OCI-LY1 (cell line): ENCODE measurements around the gene MCTS1.
A peak's percentile ranks its signal among the peaks of the same experiment; 100 is the strongest.

Experiments
- H2AFZ ChIP-seq: fragments of 200-600 bp; sonication (generic), shearing (Covaris generic); 2 replicates; pipeline ENCODE4 v1.6.0; 2014; ENCODE audit warnings: antibody characterized with exemption, mild to moderate bottlenecking, low read length
- H3F3A ChIP-seq: fragments of 200-600 bp; sonication (generic), shearing (Covaris generic); 2 replicates; pipeline ENCODE4 v1.6.0; 2014; ENCODE audit warnings: mild to moderate bottlenecking, antibody characterized with exemption, low read length, moderate library complexity; ENCODE audit not compliant: insufficient read depth
- H3K27ac ChIP-seq: fragments of 200-600 bp; sonication (generic); 2 replicates; pipeline ENCODE4 v1.5.1; 2014; ENCODE audit warnings: low read length, mixed run types, mild to moderate bottlenecking, low read depth; ENCODE audit not compliant: poor library complexity, severe bottlenecking
- H3K27me3 ChIP-seq: fragments of 200-600 bp; sonication (generic); 2 replicates; pipeline ENCODE4 v1.6.0; 2014; ENCODE audit warnings: antibody characterized with exemption, mild to moderate bottlenecking, low read length, moderate library complexity; ENCODE audit not compliant: insufficient read depth
- H3K36me3 ChIP-seq: fragments of 200-600 bp; sonication (generic); 2 replicates; pipeline ENCODE4 v1.6.1; 2014; ENCODE audit warnings: mild to moderate bottlenecking, antibody characterized with exemption, low read length, moderate library complexity, mixed read lengths; ENCODE audit not compliant: insufficient read depth
- H3K4me1 ChIP-seq: fragments of 200-600 bp; sonication (generic); 2 replicates; pipeline ENCODE4 v1.5.1; 2014; ENCODE audit warnings: mild to moderate bottlenecking, low read length, moderate library complexity; ENCODE audit not compliant: insufficient read depth, severe bottlenecking
- H3K4me2 ChIP-seq: fragments of 200-600 bp; sonication (generic), shearing (Covaris generic); 2 replicates; pipeline ENCODE4 v1.6.1; 2014; ENCODE audit warnings: low read length
- H3K4me3 ChIP-seq: fragments of 200-600 bp; sonication (generic); 2 replicates; pipeline ENCODE4 v1.5.1; 2014; ENCODE audit warnings: low read length, low read depth, mild to moderate bottlenecking, mixed read lengths; ENCODE audit not compliant: poor library complexity, severe bottlenecking
- H3K79me2 ChIP-seq: fragments of 200-600 bp; shearing (Covaris generic); 2 replicates; pipeline ENCODE4 v1.6.1; 2016; ENCODE audit warnings: mixed run types, low read length, mixed read lengths; ENCODE audit not compliant: insufficient read depth
- H3K9ac ChIP-seq: fragments of 200-600 bp; sonication (generic), shearing (Covaris generic); 2 replicates; pipeline ENCODE4 v1.6.1; 2014; ENCODE audit warnings: mild to moderate bottlenecking, low read length, mixed read lengths
- H3K9me2 ChIP-seq: fragments of 200-600 bp; sonication (generic), shearing (Covaris generic); 2 replicates; pipeline ENCODE4 v1.6.1; 2014; ENCODE audit warnings: low read depth, mild to moderate bottlenecking, low read length, mixed read lengths
- H3K9me3 ChIP-seq: fragments of 200-600 bp; shearing (Covaris generic); 2 replicates; pipeline ENCODE4 v1.6.1; 2014; ENCODE audit warnings: low read length, mixed read lengths
- H4K20me1 ChIP-seq: fragments of 200-600 bp; sonication (generic), shearing (Covaris generic); 2 replicates; pipeline ENCODE4 v1.6.0; 2016; ENCODE audit warnings: mild to moderate bottlenecking, low read length; ENCODE audit not compliant: insufficient read depth
- CTCF ChIP-seq: fragments of 200-600 bp; sonication (generic), shearing (Covaris generic); IDR thresholded peaks from 2 replicates; pipeline ENCODE4 v1.5.1; 2017; ENCODE audit warnings: mild to moderate bottlenecking, antibody characterized with exemption, low read length, moderate library complexity, mixed read lengths
- EZH2 ChIP-seq: fragments of 200-600 bp; sonication (generic), shearing (Covaris generic); IDR thresholded peaks from 2 replicates; pipeline ENCODE4 v1.8.0; 2017; ENCODE audit warnings: borderline replicate concordance, mixed run types, mild to moderate bottlenecking, antibody characterized with exemption, low read length, moderate library complexity, mixed read lengths

Gene MCTS1

GRCh38 chrX:120562569-120562926, 41.4 kb upstream of the MCTS1 start:
- no peak overlapping the region for H2AFZ ChIP-seq
- H3K9me2 ChIP-seq = no peaks in the 10 kb centered on the region
- H3K27me3 ChIP-seq = no peaks in the 10 kb centered on the region
- H3K27ac ChIP-seq = peak overlapping the region; percentile 89
- H3K9ac ChIP-seq = no peak overlapping the region
- no peaks in the 10 kb centered on the region for H3K9me3 ChIP-seq
- TF ChIP-seq CTCF (no peak), EZH2 (no peak)
- no peaks in the 10 kb centered on the region for H4K20me1 ChIP-seq
- H3K4me3 ChIP-seq = no peak overlapping the region
- no peak overlapping the region for H3K4me2 ChIP-seq
- peaks cover 6% of the 10 kb centered on the region for H3K36me3 ChIP-seq
- peaks cover 19% of the 10 kb centered on the region for H3K4me1 ChIP-seq
- peaks cover 19% of the 10 kb centered on the region for H3K79me2 ChIP-seq
- no peaks in the 10 kb centered on the region; the same call in 1 of the 2 replicates for H3F3A ChIP-seq

- Histone ChIP-seq H3K9me3 (no peaks in the 10 kb centered on the region), H3K4me1 (peaks cover 7% of the 10 kb centered on the region), H3K9me2 (no peaks in the 10 kb centered on the region), H3K27ac (no peak overlapping the region), H3K79me2 (0 out of 2 replicates have a peak, but pooled peaks cover under 1% of the 10 kb centered on the region), H3F3A (no peaks in the 10 kb centered on the region; the same call in 1 of the 2 replicates), H2AFZ (no peak overlapping the region), H3K27me3 (no peaks in the 10 kb centered on the region), H3K4me2 (no peak overlapping the region), H3K4me3 (no peak overlapping the region), H3K36me3 (no peaks in the 10 kb centered on the region), H4K20me1 (no peaks in the 10 kb centered on the region), H3K9ac (no peak overlapping the region)
- no peak for TF ChIP-seq EZH2
- TF ChIP-seq CTCF = no peak
Observed at GRCh38 chrX:120564925-120565324, 39.0 kb upstream of the MCTS1 start.

- H3K4me1 ChIP-seq = peaks cover 4% of the 10 kb centered on the region
- no peaks in the 10 kb centered on the region for H3K36me3 ChIP-seq
- H2AFZ ChIP-seq = no peak overlapping the region
- no peaks in the 10 kb centered on the region for H3K79me2 ChIP-seq
- no peaks in the 10 kb centered on the region; the same call in 1 of the 2 replicates for H3F3A ChIP-seq
- no peaks in the 10 kb centered on the region for H4K20me1 ChIP-seq
- H3K9me3 ChIP-seq = no peaks in the 10 kb centered on the region
- H3K4me2 ChIP-seq = no peak overlapping the region
- no peaks in the 10 kb centered on the region for H3K27me3 ChIP-seq
- H3K9me2 ChIP-seq = no peaks in the 10 kb centered on the region
- no peak overlapping the region for H3K9ac ChIP-seq
- H3K27ac ChIP-seq = no peak overlapping the region
- TF ChIP-seq EZH2 (no peak), CTCF (no peak)
- no peak overlapping the region for H3K4me3 ChIP-seq
Observed at GRCh38 chrX:120566817-120567216, 37.1 kb upstream of the MCTS1 start.
